Thyroid gland (tissue), 4 donors: Measurements from ENCODE around the gene ZNF398. TPM values are rescaled to one million over a fixed set of nuclear protein-coding genes. Genes with fewer than 3 reads are reported as not detected.

Source experiments
- DNase-seq, 2 donors: peaks; one replicate each; pipeline ENCODE4 v3.0.0-alpha.2; 2019
- H3K27ac ChIP-seq, 3 donors: fragments of 200-600 bp; sonication (generic); 1 replicate in 2 of 3; 2 replicates in 1 of 3; pipeline ENCODE4 v1.5.1; 2016 to 2019; ENCODE audit warnings: mild to moderate bottlenecking in 1 of 3, moderate library complexity in 1 of 3
- H3K27me3 ChIP-seq: fragments of 200-600 bp; sonication (generic); one replicate; pipeline ENCODE4 v1.5.1; 2019
- H3K36me3 ChIP-seq, 2 donors: fragments of 200-600 bp; sonication (generic); one replicate each; pipeline ENCODE4 v1.5.1; 2016 to 2019
- H3K4me1 ChIP-seq, 2 donors: fragments of 200-600 bp; sonication (generic); one replicate each; pipeline ENCODE4 v1.5.1; 2017 to 2019
- H3K4me3 ChIP-seq, 3 donors: fragments of 200-600 bp; sonication (generic); replicated peaks in 1 of 3; 1 replicate in 2 of 3; 2 replicates in 1 of 3; pipeline ENCODE4 v1.5.1; 2016; ENCODE audit warnings: mild to moderate bottlenecking in 1 of 3
- H3K9me3 ChIP-seq: fragments of 200-600 bp; sonication (generic); one replicate; pipeline ENCODE4 v1.5.1; 2017
- POLR2A ChIP-seq, 2 donors: fragments of 450-650 bp; IDR thresholded peaks; one replicate each; pipeline ENCODE4 v1.6.1; 2017; ENCODE audit warnings: antibody characterized with exemption in 2 of 2, mild to moderate bottlenecking in 2 of 2, moderate library complexity in 1 of 2
- WGBS, 2 donors: methylation state at CpG; one replicate each; pipeline ENCODE4 v1.1.5; 2017; 5-methylcytosine and 5-hydroxymethylcytosine counted together
- intact Hi-C: fragments of 100-400 bp; cut with DNase I; formaldehyde crosslinking; loops from one replicate; pipeline ENCODE4 v1.15.1; 2023
- total RNA-seq, 4 donors: library from RNA; depleted of rRNA; stranded (reverse); fragments of >200 nt; gene quantifications; one replicate each; pipeline ENCODE4 v1.2.3, GENCODE V29; 2016
- TF ChIP-seq, protein P1 (sequence below), 6 experiments: fragments of 200-600 bp in 3 of 6; fragments of 450-650 bp in 3 of 6; sonication (generic) in 3 of 6; IDR thresholded peaks; one replicate each; pipeline ENCODE4 v1.5.1; 2016 to 2019; ENCODE audit warnings: antibody characterized with exemption in 6 of 6, mild to moderate bottlenecking in 2 of 6, inconsistent platforms in 1 of 6, moderate library complexity in 1 of 6

Gene ZNF398
- total RNA-seq, 4 donors from 2014 or later = 19.6 to 29.9 (median 23.0) TPM

GRCh38 chr7:149199234-149199995 lies 52.2 kb downstream of the ZNF398 start:
- no peak overlapping the region for H3K27ac ChIP-seq
- H3K4me1 ChIP-seq = peaks cover 23 to 31% of the 10 kb centered on the region in 2 donors
- WGBS, 2 donors = 95 to 97% methylated on average over 6 of the region's 6 CpGs
- intact Hi-C loops = no loop called here
- peaks cover 29 to 42% of the 10 kb centered on the region in 2 donors for H3K36me3 ChIP-seq
- no peaks in the 10 kb centered on the region for H3K27me3 ChIP-seq
- no peaks in the 10 kb centered on the region for H3K9me3 ChIP-seq
- TF ChIP-seq, protein P1, sequence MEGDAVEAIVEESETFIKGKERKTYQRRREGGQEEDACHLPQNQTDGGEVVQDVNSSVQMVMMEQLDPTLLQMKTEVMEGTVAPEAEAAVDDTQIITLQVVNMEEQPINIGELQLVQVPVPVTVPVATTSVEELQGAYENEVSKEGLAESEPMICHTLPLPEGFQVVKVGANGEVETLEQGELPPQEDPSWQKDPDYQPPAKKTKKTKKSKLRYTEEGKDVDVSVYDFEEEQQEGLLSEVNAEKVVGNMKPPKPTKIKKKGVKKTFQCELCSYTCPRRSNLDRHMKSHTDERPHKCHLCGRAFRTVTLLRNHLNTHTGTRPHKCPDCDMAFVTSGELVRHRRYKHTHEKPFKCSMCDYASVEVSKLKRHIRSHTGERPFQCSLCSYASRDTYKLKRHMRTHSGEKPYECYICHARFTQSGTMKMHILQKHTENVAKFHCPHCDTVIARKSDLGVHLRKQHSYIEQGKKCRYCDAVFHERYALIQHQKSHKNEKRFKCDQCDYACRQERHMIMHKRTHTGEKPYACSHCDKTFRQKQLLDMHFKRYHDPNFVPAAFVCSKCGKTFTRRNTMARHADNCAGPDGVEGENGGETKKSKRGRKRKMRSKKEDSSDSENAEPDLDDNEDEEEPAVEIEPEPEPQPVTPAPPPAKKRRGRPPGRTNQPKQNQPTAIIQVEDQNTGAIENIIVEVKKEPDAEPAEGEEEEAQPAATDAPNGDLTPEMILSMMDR (IDR thresholded peaks at IDR 0.05) = no peak
- TF ChIP-seq POLR2A (IDR thresholded peaks at IDR 0.05) = no peak
- no peak overlapping the region for H3K4me3 ChIP-seq
- no peak for DNase-seq

GRCh38 chr7:149202831-149203231 lies 55.6 kb downstream of the ZNF398 start:
- TF ChIP-seq, protein P1 (IDR thresholded peaks at IDR 0.05) = no peak
- TF ChIP-seq POLR2A (IDR thresholded peaks at IDR 0.05) = no peak
- intact Hi-C loops = no loop called here
- H3K36me3 ChIP-seq = peaks cover 43 to 60% of the 10 kb centered on the region in 2 donors
- H3K9me3 ChIP-seq = no peaks in the 10 kb centered on the region
- no peaks in the 10 kb centered on the region for H3K27me3 ChIP-seq
- H3K4me1 ChIP-seq = peaks cover 6 to 12% of the 10 kb centered on the region in 2 donors
- peak overlapping the region in 2 of 3 donors; percentile 29 to 38 for H3K27ac ChIP-seq
- 74 to 84% methylated on average over 6 of the region's 6 CpGs for WGBS, 2 donors
- H3K4me3 ChIP-seq = no peak overlapping the region
- peak; percentile 69 to 82 for DNase-seq

DNA sequence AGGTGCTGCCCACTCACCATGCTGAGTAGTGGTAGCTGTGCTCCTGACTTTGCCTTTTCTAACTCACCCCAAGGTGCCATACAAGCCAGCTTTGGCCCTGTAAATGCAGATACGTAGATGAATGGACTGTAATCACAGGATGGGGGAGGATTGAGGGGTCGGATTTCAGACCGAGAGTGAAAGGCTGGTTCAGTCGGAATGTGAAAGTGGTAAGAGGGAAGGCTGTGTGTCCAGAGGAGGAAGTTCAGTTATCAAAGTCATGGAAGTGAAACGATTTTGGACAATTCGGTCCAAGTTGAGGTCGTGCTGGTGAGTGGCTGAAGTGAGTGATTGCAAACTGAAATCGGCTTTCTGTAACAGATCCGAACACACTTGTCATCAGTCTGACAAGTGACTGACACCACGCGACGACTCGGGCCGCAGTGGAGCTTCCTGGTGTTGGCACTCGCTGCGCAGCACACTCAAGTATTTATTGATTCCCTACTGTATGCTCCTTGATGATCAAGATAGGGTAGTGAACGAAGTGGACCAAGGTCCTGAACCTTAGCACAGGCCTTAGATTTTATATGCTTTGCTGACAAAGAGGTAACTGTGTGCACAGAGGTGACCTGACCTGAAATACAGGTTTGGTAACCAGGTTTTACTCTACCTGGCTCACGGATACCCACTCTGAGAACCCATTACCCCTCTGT lies 58.6 kb downstream of the ZNF398 start:
- Histone ChIP-seq H3K4me1 (peaks cover 6 to 12% of the 10 kb centered on the region in 2 donors), H3K27me3 (no peaks in the 10 kb centered on the region), H3K27ac (no peak overlapping the region), H3K9me3 (no peaks in the 10 kb centered on the region), H3K4me3 (no peak overlapping the region), H3K36me3 (peaks cover 47 to 65% of the 10 kb centered on the region in 2 donors)
- no peak for DNase-seq
- 76 to 82% methylated on average over 18 of the region's 18 CpGs for WGBS, 2 donors
- TF ChIP-seq, protein P1 (IDR thresholded peaks at IDR 0.05) = no peak
- TF ChIP-seq POLR2A (IDR thresholded peaks at IDR 0.05) = no peak
- intact Hi-C loops = no loop called here

GRCh38 chr7:149207324-149208035 lies 60.2 kb downstream of the ZNF398 start:
- 86 to 93% methylated on average over 35 of the region's 35 CpGs for WGBS, 2 donors
- H3K4me1 ChIP-seq = peaks cover 6 to 9% of the 10 kb centered on the region in 2 donors
- intact Hi-C loops = no loop called here
- TF ChIP-seq, protein P1 (IDR thresholded peaks at IDR 0.05) = no peak
- TF ChIP-seq POLR2A (IDR thresholded peaks at IDR 0.05) = no peak
- no peak overlapping the region for H3K27ac ChIP-seq
- DNase-seq = no peak
- H3K36me3 ChIP-seq = peaks cover 63 to 65% of the 10 kb centered on the region in 2 donors
- H3K9me3 ChIP-seq = no peaks in the 10 kb centered on the region
- no peak overlapping the region for H3K4me3 ChIP-seq
- no peaks in the 10 kb centered on the region for H3K27me3 ChIP-seq
